GM13977 (cell line): ENCODE measurements around the gene BRIP1.
"Not testable (repeated sequence)": the region's sequence is repeated elsewhere in the genome, so short reads cannot be mapped to it uniquely, and the experiment has no call there.

Source experiments
- DNase-seq: peaks from one replicate; pipeline ENCODE4 v3.0.0; 2012; ENCODE audit warnings: low spot score
- CTCF ChIP-seq: IDR thresholded peaks from 2 replicates; pipeline ENCODE4 v1.5.1; 2012; ENCODE audit warnings: mild to moderate bottlenecking, control low read depth; ENCODE audit not compliant: insufficient read depth; ENCODE audit errors: extremely low read depth, missing control alignments
- in situ Hi-C: fragments of 300-500 bp; cut with MboI; formaldehyde crosslinking; loops from one replicate; pipeline ENCODE4 v1.12.0; 2022; ENCODE audit warnings: low sequenced_read_pairs, low pct_unique_long_range_greater_than_20kb, mixed read lengths, inconsistent platforms; ENCODE audit not compliant: unreplicated experiment

Gene BRIP1

GRCh38 chr17:61867033-61867432 lies 3.7 kb upstream of the BRIP1 start:
- no peak for TF ChIP-seq CTCF
- no peak for DNase-seq
- in situ Hi-C loops = no loop called here

GRCh38 chr17:61863801-61864126 lies 436 bp upstream of the BRIP1 start:
- in situ Hi-C loops = no loop called here
- DNase-seq = no peak
- no peak for TF ChIP-seq CTCF

GRCh38 chr17:61862105-61862574 lies 1.2 kb downstream of the BRIP1 start:
- TF ChIP-seq CTCF = no peak
- DNase-seq = no peak
- in situ Hi-C loops = no loop called here

GRCh38 chr17:61860397-61860796 lies 2.9 kb downstream of the BRIP1 start:
- in situ Hi-C loops, DNase-seq: not testable (repeated sequence)

GRCh38 chr17:61856035-61856434 lies 7.3 kb downstream of the BRIP1 start:
- no peak for TF ChIP-seq CTCF
- in situ Hi-C loops = no loop called here
- DNase-seq = no peak

- in situ Hi-C loops = no loop called here
- TF ChIP-seq CTCF = no peak
- DNase-seq = no peak
Observed at GRCh38 chr17:61852857-61853256, 10.5 kb downstream of the BRIP1 start.

- no peak for TF ChIP-seq CTCF
- DNase-seq = no peak
- in situ Hi-C loops = loop anchor here (25.0 kb wide), 1 partner anchor 437 kb away; no protein-coding TSS in a partner anchor
Observed at GRCh38 chr17:61849674-61850073, 13.7 kb downstream of the BRIP1 start.
